Nephron (organoid): ENCODE data around the gene OAS1.

ENCODE experiments used
- H3K27ac Mint-ChIP-seq, 3 experiments: 2 replicates each; pipeline ENCODE4 v1.8.0; 2020; ENCODE audit warnings: mixed read lengths in 3 of 3, mild to moderate bottlenecking in 2 of 3, moderate library complexity in 1 of 3
- H3K27me3 Mint-ChIP-seq: 2 replicates; pipeline ENCODE4 v1.8.0; 2021; ENCODE audit warnings: low read depth, mild to moderate bottlenecking, moderate library complexity, mixed read lengths
- H3K36me3 Mint-ChIP-seq: 2 replicates; pipeline ENCODE4 v1.8.0; 2020; ENCODE audit warnings: low read depth, mixed read lengths
- H3K4me1 Mint-ChIP-seq: 2 replicates; pipeline ENCODE4 v1.8.0; 2020; ENCODE audit warnings: mixed read lengths
- H3K4me3 Mint-ChIP-seq, 3 experiments: 2 replicates each; pipeline ENCODE4 v1.8.0; 2020; ENCODE audit warnings: mild to moderate bottlenecking in 3 of 3, mixed read lengths in 3 of 3, moderate library complexity in 2 of 3
- H3K9me3 Mint-ChIP-seq: 2 replicates; pipeline ENCODE4 v1.8.0; 2020; ENCODE audit warnings: mixed read lengths
- CTCF ChIP-seq, 3 experiments: fragments of 200-600 bp; sonication (generic); IDR thresholded peaks; one replicate each; pipeline ENCODE4 v1.5.0; 2021; ENCODE audit warnings: antibody characterized with exemption in 3 of 3; ENCODE audit not compliant: unreplicated experiment in 3 of 3

OAS1 gene

GRCh38 chr12:112901271-112901670 lies 5.5 kb upstream of the OAS1 start:
- H3K27ac Mint-ChIP-seq: no peak overlapping the region
- peaks cover 5% of the 10 kb centered on the region for H3K9me3 Mint-ChIP-seq
- H3K36me3 Mint-ChIP-seq: no peaks in the 10 kb centered on the region
- peaks cover 21% of the 10 kb centered on the region for H3K4me1 Mint-ChIP-seq
- no peak overlapping the region for H3K4me3 Mint-ChIP-seq
- H3K27me3 Mint-ChIP-seq: peaks cover 30% of the 10 kb centered on the region
- TF ChIP-seq CTCF (IDR thresholded peaks at IDR 0.05; ENCODE audit: unreplicated experiment in 3 of 3): no peak

GRCh38 chr12:112904571-112904970 lies 2.2 kb upstream of the OAS1 start:
- Mint-ChIP-seq H3K4me3 (peak overlapping the region in 2 of 3 experiments; percentile 39 to 46), H3K36me3 (no peaks in the 10 kb centered on the region), H3K27me3 (peaks cover 8% of the 10 kb centered on the region), H3K4me1 (peaks cover 29% of the 10 kb centered on the region), H3K27ac (peak overlapping the region; percentile 50 to 86 (median 61)), H3K9me3 (peaks cover 5% of the 10 kb centered on the region)
- TF ChIP-seq CTCF (IDR thresholded peaks at IDR 0.05; ENCODE audit: unreplicated experiment in 3 of 3): no peak

- TF ChIP-seq CTCF (IDR thresholded peaks at IDR 0.05; ENCODE audit: unreplicated experiment in 3 of 3): no peak
- Mint-ChIP-seq H3K9me3 (peaks cover 9% of the 10 kb centered on the region), H3K36me3 (no peaks in the 10 kb centered on the region), H3K4me3 (no peak overlapping the region), H3K27ac (peak overlapping the region in 1 of 3 experiments; percentile 51), H3K27me3 (peaks cover 16% of the 10 kb centered on the region), H3K4me1 (peaks cover 29% of the 10 kb centered on the region)
Measured at GRCh38 chr12:112905451-112906089, 1.2 kb upstream of the OAS1 start.

GRCh38 chr12:112907415-112908157 lies 824 bp downstream of the OAS1 start:
- Mint-ChIP-seq H3K27ac (peak overlapping the region in 1 of 3 experiments; percentile 28), H3K27me3 (peaks cover 12% of the 10 kb centered on the region), H3K9me3 (peaks cover 17% of the 10 kb centered on the region), H3K4me1 (peaks cover 29% of the 10 kb centered on the region), H3K36me3 (no peaks in the 10 kb centered on the region), H3K4me3 (no peak overlapping the region)
- no peak for TF ChIP-seq CTCF (IDR thresholded peaks at IDR 0.05; ENCODE audit: unreplicated experiment in 3 of 3)

- peaks cover 24% of the 10 kb centered on the region for H3K4me1 Mint-ChIP-seq
- H3K4me3 Mint-ChIP-seq: no peak overlapping the region
- no peak overlapping the region for H3K27ac Mint-ChIP-seq
- no peak for TF ChIP-seq CTCF (IDR thresholded peaks at IDR 0.05; ENCODE audit: unreplicated experiment in 3 of 3)
- H3K9me3 Mint-ChIP-seq: peaks cover 26% of the 10 kb centered on the region
- no peaks in the 10 kb centered on the region for H3K36me3 Mint-ChIP-seq
- peaks cover 12% of the 10 kb centered on the region for H3K27me3 Mint-ChIP-seq
Measured at GRCh38 chr12:112908548-112908947, 1.8 kb downstream of the OAS1 start.
